Dermis lymphatic vessel endothelial cell (primary cell): ENCODE data around the gene INSL6. TPM values are rescaled to one million over a fixed set of nuclear protein-coding genes. Genes with fewer than 3 reads are reported as not detected.

Experiments used
- total RNA-seq: library from RNA; depleted of rRNA; stranded (reverse); fragments of >200 nt; gene quantifications from 2 replicates; pipeline ENCODE4 v1.2.1, GENCODE V29; 2014

Gene INSL6, protein sequence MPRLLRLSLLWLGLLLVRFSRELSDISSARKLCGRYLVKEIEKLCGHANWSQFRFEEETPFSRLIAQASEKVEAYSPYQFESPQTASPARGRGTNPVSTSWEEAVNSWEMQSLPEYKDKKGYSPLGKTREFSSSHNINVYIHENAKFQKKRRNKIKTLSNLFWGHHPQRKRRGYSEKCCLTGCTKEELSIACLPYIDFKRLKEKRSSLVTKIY
- total RNA-seq: not detected in 2 replicates

DNA sequence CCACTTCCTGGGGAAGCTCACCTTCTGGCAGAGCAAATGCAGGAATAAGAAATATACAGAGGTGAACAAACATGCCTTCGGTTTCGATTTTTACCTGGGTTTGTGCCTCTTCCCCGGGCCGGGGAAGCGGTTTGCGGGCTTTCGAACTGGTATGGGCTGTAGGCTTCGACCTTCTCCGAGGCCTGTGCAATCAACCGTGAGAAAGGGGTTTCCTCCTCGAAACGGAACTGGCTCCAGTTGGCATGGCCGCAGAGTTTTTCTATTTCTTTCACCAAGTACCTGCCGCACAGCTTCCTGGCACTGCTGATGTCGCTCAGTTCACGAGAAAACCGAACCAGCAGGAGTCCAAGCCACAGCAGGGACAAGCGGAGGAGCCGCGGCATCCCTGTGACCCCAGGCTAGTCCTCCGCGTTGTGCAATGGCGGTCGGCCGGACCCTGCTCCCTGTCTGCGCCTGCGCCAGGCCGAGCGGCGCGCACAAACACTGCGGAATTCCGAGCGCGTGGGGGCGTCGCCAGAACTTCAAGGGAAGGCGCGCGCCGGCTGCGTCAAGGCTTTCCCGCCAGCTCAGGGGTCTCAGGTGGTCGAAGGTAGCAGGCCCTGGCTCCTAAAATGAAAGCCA, at the start of gene INSL6:
Gene INSL6, minus strand, starts transcription at position 420 of the 621 bp plus-strand sequence. Its CDS starts 37 bp downstream, at position 383.

DNA sequence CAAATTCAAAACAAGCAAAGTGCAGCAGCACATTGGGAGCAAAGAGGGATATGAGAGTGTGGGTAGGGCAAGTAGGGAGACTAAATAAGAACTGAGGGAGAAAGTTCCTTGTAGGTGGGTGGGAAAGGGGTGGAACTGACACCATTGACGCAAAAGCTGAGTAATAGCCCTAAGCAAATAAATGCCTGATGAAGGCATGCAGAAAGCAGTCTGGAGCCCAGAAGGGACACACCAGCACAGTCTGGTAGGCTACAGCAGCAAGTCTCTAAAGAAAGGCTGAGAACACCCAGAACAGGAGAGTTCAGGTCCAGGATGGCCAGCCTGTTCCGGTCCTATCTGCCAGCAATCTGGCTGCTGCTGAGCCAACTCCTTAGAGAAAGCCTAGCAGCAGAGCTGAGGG, 45.8 kb upstream of the INSL6 start, which contains the start of gene INSL4:
Gene INSL4, plus strand, starts transcription at position 208 of the 400 bp plus-strand sequence. Its CDS starts 105 bp downstream, at position 313.

Other genes starting within 250 kb of the INSL6 start
- gene JAK2, start 200.4 kb downstream of the INSL6 start, total RNA-seq: 5.5 and 8.4 TPM in 2 replicates
- not detected in 2 replicates for gene INSL4, start 45.8 kb upstream of the INSL6 start, total RNA-seq
- 0.65 and 1.4 TPM in 2 replicates for gene RLN2, start 119.1 kb upstream of the INSL6 start, total RNA-seq
- not detected in 2 replicates for gene RLN1, start 154.2 kb upstream of the INSL6 start, total RNA-seq